GM19043 (cell line): ENCODE measurements around the gene C11orf65.
"Not testable (repeated sequence)": the region's sequence is repeated elsewhere in the genome, so short reads cannot be mapped to it uniquely, and the experiment has no call there.

Source experiments
- ATAC-seq: cut with Tn5 transposase; IDR thresholded peaks from one replicate; pipeline ENCODE4 v1.9.1; 2021; ENCODE audit warnings: low read depth; ENCODE audit not compliant: unreplicated experiment

The C11orf65 gene

DNA sequence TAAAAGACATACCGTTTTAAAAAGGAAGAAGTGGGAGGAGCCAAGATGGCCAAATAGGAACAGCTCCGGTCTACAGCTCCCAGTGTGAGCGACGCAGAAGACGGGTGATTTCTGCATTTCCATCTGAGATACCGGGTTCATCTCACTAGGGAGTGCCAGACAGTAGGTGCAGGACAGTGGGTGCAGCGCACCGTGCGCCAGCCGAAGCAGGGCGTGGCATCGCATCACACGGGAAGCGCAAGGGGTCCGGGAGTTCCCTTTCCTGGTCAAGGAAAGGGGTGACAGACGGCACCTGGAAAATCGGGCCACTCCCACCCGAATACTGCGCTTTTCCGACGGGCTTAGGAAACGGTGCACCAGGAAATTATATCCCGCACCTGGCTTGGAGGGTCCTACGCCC is 93.8 kb downstream of the C11orf65 start:
- not testable (repeated sequence) for ATAC-seq

DNA sequence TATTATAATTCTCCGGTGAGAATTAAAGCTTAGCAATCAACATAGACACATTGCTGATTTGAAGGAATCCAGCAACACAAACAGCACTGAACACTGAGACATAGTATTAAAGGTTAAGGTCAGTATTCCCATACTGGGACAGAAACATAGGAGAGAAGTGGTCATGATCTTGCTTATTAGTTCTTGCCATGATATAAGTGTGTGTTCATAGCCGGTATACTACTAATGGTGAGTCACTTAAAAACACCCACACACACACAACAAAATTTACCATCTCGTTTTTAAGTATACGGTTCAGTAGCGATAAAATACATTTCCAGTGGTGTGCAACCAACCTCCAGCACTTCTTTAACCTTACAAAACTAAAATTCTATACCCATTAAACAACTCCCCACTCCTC is 96.3 kb downstream of the C11orf65 start:
- ATAC-seq, result no peak

GRCh38 chr11:108370315-108370714 is 97.0 kb downstream of the C11orf65 start:
- no peak for ATAC-seq

DNA sequence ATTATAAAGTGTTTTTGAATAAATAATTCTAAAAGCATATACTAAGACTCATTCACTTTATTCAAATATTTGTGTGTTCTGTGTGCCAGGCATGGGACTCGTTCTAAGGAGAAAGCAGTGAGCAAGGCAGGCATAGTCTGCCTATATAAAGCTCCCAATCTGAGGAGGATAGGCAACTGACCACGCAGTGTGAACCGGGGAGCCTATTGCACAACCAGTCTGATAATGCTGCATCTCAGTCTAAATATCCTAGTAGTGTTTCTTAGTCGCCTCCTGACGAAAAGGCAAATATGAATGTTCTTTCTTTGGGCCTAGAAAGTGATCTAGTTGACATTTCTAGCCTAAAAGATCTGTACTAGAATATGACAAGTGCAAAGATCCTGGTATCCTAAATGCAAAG is 98.3 kb downstream of the C11orf65 start:
- no peak for ATAC-seq

DNA sequence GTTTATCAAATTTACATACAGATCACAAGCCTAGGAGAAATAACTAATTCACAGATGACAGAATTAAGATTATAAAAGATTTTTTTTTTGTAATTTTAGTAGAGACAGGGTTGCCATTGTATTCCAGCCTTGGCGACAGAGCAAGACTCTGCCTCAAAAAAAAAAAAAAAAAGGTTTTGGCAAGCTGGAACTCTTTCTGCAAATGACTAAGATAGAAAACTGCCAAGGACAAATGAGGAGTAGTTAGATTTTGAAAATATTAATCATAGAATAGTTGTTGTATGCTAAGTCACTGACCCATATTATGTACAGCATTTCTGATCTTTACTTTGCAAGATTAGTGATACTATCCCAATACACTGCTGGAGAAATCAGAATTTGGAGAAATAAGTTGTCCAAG is 99.2 kb downstream of the C11orf65 start:
- ATAC-seq, result no peak

- no peak for ATAC-seq
Observed at GRCh38 chr11:108364159-108364558, 103.2 kb downstream of the C11orf65 start.

GRCh38 chr11:108351468-108351867 is 115.9 kb downstream of the C11orf65 start:
- no peak for ATAC-seq

GRCh38 chr11:108346451-108346850 is 120.9 kb downstream of the C11orf65 start:
- ATAC-seq, result no peak

- no peak for ATAC-seq
Observed at GRCh38 chr11:108345767-108346166, 121.6 kb downstream of the C11orf65 start.

- ATAC-seq, result no peak
Observed at GRCh38 chr11:108343714-108344113, 123.6 kb downstream of the C11orf65 start.

DNA sequence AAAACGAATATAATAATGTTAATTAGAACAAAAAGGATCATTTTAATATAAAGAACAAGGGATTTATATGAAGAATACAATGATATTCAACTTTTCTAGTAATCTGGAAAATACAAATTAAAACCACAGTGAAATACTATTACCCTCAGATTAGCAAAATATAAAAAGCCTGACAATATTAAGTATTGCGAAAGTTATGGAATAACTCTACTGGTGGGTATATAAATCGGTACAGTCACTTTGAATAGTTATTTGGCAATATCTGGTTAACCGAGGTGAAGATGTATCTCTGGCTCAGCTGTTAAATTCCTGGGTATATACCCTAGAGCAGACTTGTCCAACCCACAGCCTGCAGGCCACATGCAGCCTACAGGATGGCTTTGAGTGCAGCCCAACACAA is 125.7 kb downstream of the C11orf65 start:
- no peak for ATAC-seq

DNA sequence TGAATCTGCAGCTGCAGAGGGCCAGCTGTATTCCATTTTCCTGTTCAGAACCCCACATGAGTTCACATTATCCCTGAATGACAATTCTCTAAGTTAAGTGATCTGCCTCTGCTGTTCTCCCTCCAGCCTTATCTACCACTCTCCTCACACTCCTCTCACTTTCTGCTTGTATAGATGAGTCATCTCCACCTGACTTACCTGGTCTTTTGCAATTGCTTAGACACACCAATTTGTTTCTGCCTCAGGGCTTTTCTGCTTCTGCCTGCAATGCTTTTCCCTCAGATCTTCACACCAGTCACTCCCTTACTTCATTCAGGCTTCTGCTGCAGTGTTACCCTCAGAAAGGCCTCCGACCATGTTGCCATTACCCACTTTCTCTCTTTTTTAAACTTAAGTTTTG is 126.4 kb downstream of the C11orf65 start:
- no peak for ATAC-seq

GRCh38 chr11:108338750-108339149 is 128.6 kb downstream of the C11orf65 start:
- no peak for ATAC-seq

- no peak for ATAC-seq
Observed at GRCh38 chr11:108333403-108333899, 133.9 kb downstream of the C11orf65 start.
